GM06990 (cell line): ENCODE data around the gene NFE2L2.

Source experiments
- DNase-seq: peaks from one replicate; pipeline ENCODE4 v3.0.0-alpha.2; 2011; ENCODE audit not compliant: insufficient read length; ENCODE audit errors: extremely low read depth
- H3K27me3 ChIP-seq: replicated peaks from 2 replicates; pipeline ENCODE4 v1.6.0; 2011; ENCODE audit warnings: low read length; ENCODE audit not compliant: control insufficient read depth, insufficient read depth
- H3K36me3 ChIP-seq: 2 replicates; pipeline ENCODE4 v1.5.1; 2011; ENCODE audit warnings: low read length; ENCODE audit not compliant: control insufficient read depth, insufficient read depth
- H3K4me3 ChIP-seq: replicated peaks from 2 replicates; pipeline ENCODE4 v1.5.1; 2011; ENCODE audit warnings: low read depth, mild to moderate bottlenecking, control low read depth, low read length
- TF ChIP-seq, protein P1 (sequence below): IDR thresholded peaks from 2 replicates; pipeline ENCODE4 v1.5.1; 2011; ENCODE audit warnings: low read length, control low read depth, mild to moderate bottlenecking, inconsistent platforms; ENCODE audit not compliant: insufficient read depth, poor library complexity, severe bottlenecking

The NFE2L2 gene

GRCh38 chr2:177246000-177246399 lies 18.5 kb downstream of the NFE2L2 start:
- TF ChIP-seq, protein P1, sequence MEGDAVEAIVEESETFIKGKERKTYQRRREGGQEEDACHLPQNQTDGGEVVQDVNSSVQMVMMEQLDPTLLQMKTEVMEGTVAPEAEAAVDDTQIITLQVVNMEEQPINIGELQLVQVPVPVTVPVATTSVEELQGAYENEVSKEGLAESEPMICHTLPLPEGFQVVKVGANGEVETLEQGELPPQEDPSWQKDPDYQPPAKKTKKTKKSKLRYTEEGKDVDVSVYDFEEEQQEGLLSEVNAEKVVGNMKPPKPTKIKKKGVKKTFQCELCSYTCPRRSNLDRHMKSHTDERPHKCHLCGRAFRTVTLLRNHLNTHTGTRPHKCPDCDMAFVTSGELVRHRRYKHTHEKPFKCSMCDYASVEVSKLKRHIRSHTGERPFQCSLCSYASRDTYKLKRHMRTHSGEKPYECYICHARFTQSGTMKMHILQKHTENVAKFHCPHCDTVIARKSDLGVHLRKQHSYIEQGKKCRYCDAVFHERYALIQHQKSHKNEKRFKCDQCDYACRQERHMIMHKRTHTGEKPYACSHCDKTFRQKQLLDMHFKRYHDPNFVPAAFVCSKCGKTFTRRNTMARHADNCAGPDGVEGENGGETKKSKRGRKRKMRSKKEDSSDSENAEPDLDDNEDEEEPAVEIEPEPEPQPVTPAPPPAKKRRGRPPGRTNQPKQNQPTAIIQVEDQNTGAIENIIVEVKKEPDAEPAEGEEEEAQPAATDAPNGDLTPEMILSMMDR, result no peak
- Histone ChIP-seq H3K36me3 (no peaks in the 10 kb centered on the region), H3K27me3 (no peaks in the 10 kb centered on the region), H3K4me3 (no peak overlapping the region)
- DNase-seq, result no peak

DNA sequence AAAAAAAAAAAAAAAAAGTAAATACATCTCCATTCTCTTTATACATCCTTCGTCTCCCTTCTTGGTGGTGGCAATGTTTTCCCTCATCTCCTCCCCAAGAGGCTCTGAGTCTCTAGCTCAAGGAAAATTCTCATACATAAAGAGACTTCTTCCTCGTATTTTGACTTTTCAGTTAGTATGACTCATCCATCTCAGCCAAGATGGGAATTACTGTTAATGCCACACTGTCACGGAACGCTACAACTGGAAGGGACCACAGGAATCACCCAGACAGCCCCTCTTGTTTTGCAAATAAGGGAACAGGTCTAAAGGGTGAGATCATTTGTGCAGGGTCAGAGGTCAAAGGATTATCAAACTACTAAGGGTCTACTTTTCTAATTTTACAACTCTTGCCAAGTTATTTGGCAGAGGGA lies 19.5 kb downstream of the NFE2L2 start:
- H3K4me3 ChIP-seq, result no peak overlapping the region
- no peaks in the 10 kb centered on the region for H3K27me3 ChIP-seq
- no peaks in the 10 kb centered on the region for H3K36me3 ChIP-seq
- DNase-seq, result no peak
- TF ChIP-seq, protein P1, result no peak

DNA sequence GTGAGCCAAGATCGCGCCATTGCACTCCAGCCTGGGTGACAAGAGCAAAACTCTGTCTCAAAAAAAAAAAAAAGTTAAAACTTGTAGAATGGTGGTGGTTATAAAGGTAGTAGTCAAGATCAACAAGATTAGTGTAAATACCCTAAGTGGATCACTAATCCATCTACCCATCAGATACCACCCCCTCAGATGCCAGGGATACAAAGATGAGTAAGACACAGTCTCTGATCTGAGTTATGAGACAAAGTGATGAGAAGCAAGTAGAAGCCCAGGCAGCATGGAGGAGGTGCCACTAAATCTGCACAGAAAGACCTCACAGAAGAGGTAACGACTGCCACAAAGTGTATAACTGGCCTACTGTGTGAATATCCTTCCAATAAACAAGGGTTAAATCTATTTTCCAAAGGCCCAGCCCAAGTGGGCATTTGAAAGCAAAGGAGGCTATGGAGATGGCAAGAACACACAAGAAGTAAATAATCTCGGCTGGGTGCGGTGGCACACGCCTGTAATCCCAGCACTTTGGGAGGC lies 20.2 kb downstream of the NFE2L2 start:
- Histone ChIP-seq H3K36me3 (no peaks in the 10 kb centered on the region), H3K4me3 (no peak overlapping the region), H3K27me3 (no peaks in the 10 kb centered on the region)
- DNase-seq, result no peak
- TF ChIP-seq, protein P1, result no peak

GRCh38 chr2:177243476-177243875 lies 21.1 kb downstream of the NFE2L2 start:
- DNase-seq, result no peak
- TF ChIP-seq, protein P1, result no peak
- no peak overlapping the region for H3K4me3 ChIP-seq
- no peaks in the 10 kb centered on the region for H3K36me3 ChIP-seq
- no peaks in the 10 kb centered on the region for H3K27me3 ChIP-seq

DNA sequence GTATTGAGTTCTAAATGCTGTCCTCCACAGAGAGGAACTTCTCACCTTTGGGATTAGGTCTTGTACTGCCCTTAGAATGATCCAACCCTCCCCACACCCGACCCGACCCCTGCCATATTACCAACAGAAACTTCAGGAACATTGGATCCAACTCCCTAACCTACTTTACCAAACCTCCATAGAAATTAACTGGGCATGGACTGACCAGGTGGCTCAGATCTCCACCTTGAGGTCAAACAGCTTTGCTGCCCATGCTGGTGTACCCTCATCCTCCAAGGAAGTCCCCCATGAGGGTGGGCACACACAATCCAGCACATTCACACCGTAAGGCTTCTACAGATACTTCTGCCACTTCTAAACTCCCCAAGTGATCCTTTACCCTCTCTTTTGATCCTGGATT lies 21.5 kb downstream of the NFE2L2 start:
- TF ChIP-seq, protein P1, result no peak
- DNase-seq, result no peak
- Histone ChIP-seq H3K27me3 (no peaks in the 10 kb centered on the region), H3K4me3 (no peak overlapping the region), H3K36me3 (no peaks in the 10 kb centered on the region)
